ENCODE measurements around the gene MAP3K9.
"Not testable (repeated sequence)": the region's sequence is repeated elsewhere in the genome, so short reads cannot be mapped to it uniquely, and the experiment has no call there.

Gene MAP3K9

DNA sequence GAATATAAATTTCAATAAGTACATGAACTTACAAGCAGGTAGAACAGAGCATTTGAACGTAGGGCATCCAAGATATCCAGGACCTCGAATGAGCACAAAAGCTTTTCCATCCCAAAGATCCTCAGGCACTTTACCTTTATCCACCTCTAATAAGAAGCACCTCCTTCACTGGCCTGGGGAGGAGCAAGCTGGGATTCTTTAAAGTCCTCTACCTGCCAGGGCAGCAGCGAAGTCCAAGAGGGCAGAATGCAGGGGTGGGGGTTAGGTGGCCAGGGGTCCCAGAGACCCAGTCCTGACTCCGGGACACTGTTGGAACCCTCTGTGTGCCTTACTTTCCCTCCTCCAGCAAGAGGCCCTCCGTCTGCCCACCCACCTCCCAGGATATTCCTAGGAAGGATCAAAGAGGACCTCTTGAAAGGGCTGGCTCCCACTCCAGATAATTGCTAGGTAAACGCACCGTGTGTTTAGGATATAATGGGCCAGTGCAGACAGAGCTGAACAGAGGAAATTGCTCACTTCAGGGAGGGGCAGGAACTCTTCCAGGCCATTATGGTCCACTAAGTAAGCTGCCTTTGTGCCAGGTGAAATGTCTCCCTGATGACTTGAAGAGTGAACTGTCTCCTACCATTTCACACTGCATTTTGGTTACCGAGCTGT lies 99.5 kb downstream of the MAP3K9 start:
- Histone ChIP-seq H3K27ac (no peak overlapping the region), H3K36me3 (no peaks in the 10 kb centered on the region), H3K27me3 (ENCODE audit: insufficient read depth, low read depth, severe bottlenecking) (no peaks in the 10 kb centered on the region), H3K9me3 (ENCODE audit: severe bottlenecking) (no peaks in the 10 kb centered on the region), H3K4me3 (ENCODE audit: low read depth, low read length) (no peak overlapping the region)
- no peak for DNase-seq
- no peak for TF ChIP-seq CTCF (IDR thresholded peaks at IDR 0.05; ENCODE audit: low read depth, low read length)

DNA sequence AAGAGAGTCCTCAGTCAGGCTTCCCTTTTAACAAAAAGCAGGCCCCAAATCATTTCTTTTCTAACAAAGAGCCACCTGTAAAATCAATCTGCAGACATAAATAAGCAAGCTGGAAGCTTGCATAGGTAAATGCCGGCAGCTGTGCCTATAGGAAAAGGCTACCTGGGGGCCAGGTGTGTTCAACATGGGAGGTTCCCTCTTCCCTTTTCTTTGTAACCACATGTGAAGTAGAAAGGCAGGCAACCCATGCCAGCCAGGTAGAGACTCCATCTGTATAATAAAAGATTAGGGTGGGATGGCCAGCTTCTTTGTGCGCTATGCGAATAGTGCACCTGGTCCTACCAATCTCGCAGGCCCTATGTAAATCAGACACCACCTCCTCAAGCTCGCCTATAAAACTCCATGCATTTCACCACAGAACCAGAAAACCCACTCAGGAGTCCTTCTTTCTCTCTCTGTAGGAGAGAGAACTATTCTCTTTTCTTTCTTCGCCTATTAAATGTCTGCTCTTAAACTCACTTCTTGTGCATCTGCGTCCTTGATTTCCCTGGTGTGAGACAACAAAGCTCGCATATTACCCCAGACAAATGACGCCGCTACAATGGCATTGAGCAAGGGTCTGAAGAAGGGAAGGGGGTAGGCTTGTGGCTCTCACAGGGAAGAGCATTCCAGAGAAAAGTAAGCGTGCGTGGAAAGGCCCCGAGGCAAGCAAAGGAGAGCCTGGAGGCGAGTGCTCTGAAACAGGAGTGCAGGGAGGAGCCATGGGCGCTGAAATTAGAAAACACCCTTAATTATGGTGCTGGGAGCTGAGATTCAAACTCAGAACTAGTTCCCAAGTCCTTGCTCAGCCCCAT lies 100.4 kb downstream of the MAP3K9 start:
- no peak for TF ChIP-seq CTCF (IDR thresholded peaks at IDR 0.05; ENCODE audit: low read depth, low read length)
- Histone ChIP-seq H3K36me3 (no peaks in the 10 kb centered on the region), H3K9me3 (ENCODE audit: severe bottlenecking) (no peaks in the 10 kb centered on the region), H3K27ac (no peak overlapping the region), H3K27me3 (ENCODE audit: insufficient read depth, low read depth, severe bottlenecking) (no peaks in the 10 kb centered on the region), H3K4me3 (ENCODE audit: low read depth, low read length) (no peak overlapping the region)
- DNase-seq: no peak

GRCh38 chr14:70707138-70708038 lies 101.9 kb downstream of the MAP3K9 start:
- Histone ChIP-seq H3K4me3 (ENCODE audit: low read depth, low read length) (no peak overlapping the region), H3K9me3 (ENCODE audit: severe bottlenecking) (no peaks in the 10 kb centered on the region), H3K27me3 (ENCODE audit: insufficient read depth, low read depth, severe bottlenecking) (no peaks in the 10 kb centered on the region), H3K27ac (no peak overlapping the region), H3K36me3 (no peaks in the 10 kb centered on the region)
- TF ChIP-seq CTCF (IDR thresholded peaks at IDR 0.05; ENCODE audit: low read depth, low read length): no peak
- no peak for DNase-seq

DNA sequence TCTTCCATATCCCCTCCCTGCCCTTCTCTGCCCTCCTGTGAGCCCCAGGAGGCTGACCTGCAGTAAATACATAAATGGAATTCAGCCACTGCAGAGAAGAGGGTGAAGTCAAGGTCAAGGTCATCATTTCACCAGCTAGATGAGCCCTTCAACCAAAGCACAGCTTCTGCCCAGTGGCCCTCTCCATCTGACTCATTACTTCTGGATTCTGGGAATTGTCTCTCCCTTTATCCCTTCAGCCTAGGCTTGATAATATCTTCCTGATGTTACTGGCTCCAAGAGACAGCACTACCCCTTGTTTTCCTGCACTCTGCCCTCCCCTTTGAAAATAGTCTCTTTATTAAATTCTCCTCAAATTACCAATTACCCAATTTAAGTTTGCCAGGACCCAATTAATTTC lies 103.1 kb downstream of the MAP3K9 start:
- Histone ChIP-seq H3K9me3 (ENCODE audit: severe bottlenecking) (no peaks in the 10 kb centered on the region), H3K27ac (no peak overlapping the region), H3K4me3 (ENCODE audit: low read depth, low read length) (no peak overlapping the region), H3K36me3 (no peaks in the 10 kb centered on the region), H3K27me3 (ENCODE audit: insufficient read depth, low read depth, severe bottlenecking) (no peaks in the 10 kb centered on the region)
- DNase-seq: no peak
- no peak for TF ChIP-seq CTCF (IDR thresholded peaks at IDR 0.05; ENCODE audit: low read depth, low read length)

- no peak for TF ChIP-seq CTCF (IDR thresholded peaks at IDR 0.05; ENCODE audit: low read depth, low read length)
- H3K4me3 ChIP-seq (ENCODE audit: low read depth, low read length): no peak overlapping the region
- no peak overlapping the region for H3K27ac ChIP-seq
- H3K9me3 ChIP-seq (ENCODE audit: severe bottlenecking): no peaks in the 10 kb centered on the region
- DNase-seq: no peak
- H3K36me3 ChIP-seq: no peaks in the 10 kb centered on the region
- H3K27me3 ChIP-seq (ENCODE audit: insufficient read depth, low read depth, severe bottlenecking): no peaks in the 10 kb centered on the region
Observed at GRCh38 chr14:70704960-70705359, 104.4 kb downstream of the MAP3K9 start.

GRCh38 chr14:70703621-70704168 lies 105.6 kb downstream of the MAP3K9 start:
- H3K27me3 ChIP-seq (ENCODE audit: insufficient read depth, low read depth, severe bottlenecking); DNase-seq: not testable (repeated sequence)

More at GRCh38 chr14:70703621-70704168, 105.6 kb downstream of the MAP3K9 start:
- not testable (repeated sequence) for H3K4me3 ChIP-seq (ENCODE audit: low read depth, low read length); H3K36me3 ChIP-seq; H3K9me3 ChIP-seq (ENCODE audit: severe bottlenecking); H3K27ac ChIP-seq
